Activated T-cell treated with anti-CD3 and anti-CD28 coated beads, Interleukin-2, amount 50 U/mL, for 24 hours (primary cell): ENCODE measurements around the gene GALNT5.
A peak's percentile ranks its signal among the peaks of the same experiment; 100 is the strongest.
"Not testable (repeated sequence)": the region's sequence is repeated elsewhere in the genome, so short reads cannot be mapped to it uniquely, and the experiment has no call there.

Source experiments
- DNase-seq: peaks from one replicate; pipeline ENCODE4 v3.0.0-alpha.2; 2020
- H3K27ac Mint-ChIP-seq: 2 replicates; pipeline ENCODE4 v1.8.0; 2020; ENCODE audit warnings: mild to moderate bottlenecking, mixed read lengths
- H3K27me3 Mint-ChIP-seq: 2 replicates; pipeline ENCODE4 v1.8.0; 2020; ENCODE audit warnings: mixed read lengths
- H3K36me3 Mint-ChIP-seq: 2 replicates; pipeline ENCODE4 v1.8.0; 2020; ENCODE audit warnings: low read depth, mixed read lengths
- H3K4me1 Mint-ChIP-seq: 2 replicates; pipeline ENCODE4 v1.8.0; 2020; ENCODE audit warnings: low read depth, mixed read lengths
- H3K4me3 Mint-ChIP-seq: 2 replicates; pipeline ENCODE4 v1.8.0; 2020; ENCODE audit warnings: mild to moderate bottlenecking, moderate library complexity, mixed read lengths
- H3K9me3 Mint-ChIP-seq: 2 replicates; pipeline ENCODE4 v1.8.0; 2020; ENCODE audit warnings: mixed read lengths

GALNT5 gene

DNA sequence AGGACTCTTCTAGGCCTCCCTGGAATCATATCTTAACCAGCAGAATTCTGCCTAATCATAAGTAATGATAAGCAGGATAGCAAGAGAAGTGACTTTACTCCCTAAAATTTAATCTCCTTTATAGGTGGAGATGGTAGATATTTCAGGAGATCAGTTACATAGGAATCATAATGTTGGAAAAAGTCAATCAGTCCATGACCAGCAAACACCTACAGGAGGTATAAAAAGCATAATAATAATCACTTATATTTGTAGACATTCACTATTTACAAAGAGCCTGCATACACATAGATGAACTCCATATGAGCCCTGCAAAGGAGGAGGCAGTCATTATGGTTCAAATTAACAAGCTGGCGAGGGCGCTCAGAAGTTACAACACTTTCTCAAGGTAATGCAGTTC, 2.5 kb downstream of the GALNT5 start:
- H3K4me1 Mint-ChIP-seq: peaks cover 60% of the 10 kb centered on the region
- no peak for DNase-seq
- H3K27ac Mint-ChIP-seq: no peak overlapping the region
- no peaks in the 10 kb centered on the region for H3K9me3 Mint-ChIP-seq
- H3K36me3 Mint-ChIP-seq: no peaks in the 10 kb centered on the region
- H3K4me3 Mint-ChIP-seq: no peak overlapping the region
- peaks cover 11% of the 10 kb centered on the region for H3K27me3 Mint-ChIP-seq

DNA sequence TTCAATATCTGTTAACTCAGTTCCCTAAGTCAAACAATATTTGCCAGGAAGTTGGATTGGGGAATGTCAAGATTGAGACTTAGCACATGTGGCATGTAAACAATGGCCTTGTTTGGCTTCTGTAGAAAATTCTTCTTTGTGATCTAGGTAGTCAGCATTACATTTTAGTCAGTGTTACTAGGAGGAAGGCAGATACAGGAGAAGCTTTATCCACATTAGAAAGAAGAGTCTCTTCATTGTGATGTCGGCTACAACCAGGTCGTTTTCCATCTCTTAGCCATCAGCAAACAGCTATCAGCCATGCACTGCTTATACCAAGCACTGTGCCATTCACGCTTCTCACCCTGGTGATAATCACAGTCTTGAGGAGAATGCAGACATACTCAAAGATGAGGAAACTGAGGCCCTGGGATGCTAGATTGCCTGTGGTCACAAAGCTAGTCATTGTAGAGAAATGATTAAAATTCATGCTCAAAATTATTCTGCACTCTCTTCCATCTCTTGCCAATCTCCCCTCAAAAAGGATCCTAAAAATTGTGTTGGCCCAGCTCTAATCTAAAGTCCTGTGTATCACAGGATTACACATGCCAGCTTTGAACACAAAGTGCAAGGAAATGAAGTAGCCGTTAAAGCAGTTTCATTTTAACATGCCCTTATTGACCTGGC, 3.2 kb downstream of the GALNT5 start:
- H3K9me3 Mint-ChIP-seq: no peaks in the 10 kb centered on the region
- H3K27ac Mint-ChIP-seq: peak overlapping the region; percentile 88
- peaks cover 11% of the 10 kb centered on the region for H3K27me3 Mint-ChIP-seq
- no peaks in the 10 kb centered on the region for H3K36me3 Mint-ChIP-seq
- H3K4me3 Mint-ChIP-seq: peak overlapping the region; percentile 32
- no peak for DNase-seq
- peaks cover 57% of the 10 kb centered on the region for H3K4me1 Mint-ChIP-seq

GRCh38 chr2:157261199-157261782, 3.8 kb downstream of the GALNT5 start:
- H3K27me3 Mint-ChIP-seq: peaks cover 11% of the 10 kb centered on the region
- peaks cover 51% of the 10 kb centered on the region for H3K4me1 Mint-ChIP-seq
- peak overlapping the region; percentile 32 for H3K4me3 Mint-ChIP-seq
- peak; percentile 66 for DNase-seq
- H3K27ac Mint-ChIP-seq: peak overlapping the region; percentile 88
- H3K36me3 Mint-ChIP-seq: no peaks in the 10 kb centered on the region
- H3K9me3 Mint-ChIP-seq: no peaks in the 10 kb centered on the region

- peaks cover 11% of the 10 kb centered on the region for H3K27me3 Mint-ChIP-seq
Measured at GRCh38 chr2:157262248-157262647, 4.7 kb downstream of the GALNT5 start.

DNA sequence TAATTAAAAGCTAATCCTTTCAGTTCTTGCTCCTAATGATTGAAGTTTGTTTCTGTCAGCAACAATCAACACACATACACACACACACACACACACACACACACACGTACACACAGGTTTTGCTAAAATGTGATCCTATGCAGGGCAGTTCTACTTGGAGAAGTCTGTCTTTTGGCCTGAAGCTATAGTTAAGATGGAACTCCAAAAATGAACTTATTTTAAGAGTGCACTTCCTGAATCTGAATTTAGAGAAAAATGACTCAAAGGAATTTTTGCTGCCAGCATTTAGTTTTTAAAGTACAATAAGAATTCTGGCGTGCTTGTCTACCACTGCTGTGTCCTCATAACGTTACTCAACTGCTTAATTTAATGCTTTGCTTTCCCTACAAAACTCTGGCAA, 6.6 kb downstream of the GALNT5 start:
- no peak overlapping the region for H3K4me3 Mint-ChIP-seq

More at GRCh38 chr2:157262248-157262647, 4.7 kb downstream of the GALNT5 start:
- peaks cover 42% of the 10 kb centered on the region for H3K4me1 Mint-ChIP-seq
- no peaks in the 10 kb centered on the region for H3K36me3 Mint-ChIP-seq
- DNase-seq: no peak
- no peak overlapping the region for H3K4me3 Mint-ChIP-seq
- H3K27ac Mint-ChIP-seq: no peak overlapping the region
- no peaks in the 10 kb centered on the region for H3K9me3 Mint-ChIP-seq

GRCh38 chr2:157265825-157266224, 8.3 kb downstream of the GALNT5 start:
- Mint-ChIP-seq H3K27me3 (no peaks in the 10 kb centered on the region), H3K27ac (no peak overlapping the region), H3K4me1 (peaks cover 31% of the 10 kb centered on the region), H3K36me3 (no peaks in the 10 kb centered on the region), H3K9me3 (no peaks in the 10 kb centered on the region), H3K4me3 (no peak overlapping the region)
- no peak for DNase-seq

More for the DNA sequence above, 6.6 kb downstream of the GALNT5 start:
- H3K27ac Mint-ChIP-seq: no peak overlapping the region
- no peaks in the 10 kb centered on the region for H3K36me3 Mint-ChIP-seq
- no peaks in the 10 kb centered on the region for H3K27me3 Mint-ChIP-seq
- peaks cover 38% of the 10 kb centered on the region for H3K4me1 Mint-ChIP-seq
- DNase-seq: no peak
- H3K9me3 Mint-ChIP-seq: no peaks in the 10 kb centered on the region

DNA sequence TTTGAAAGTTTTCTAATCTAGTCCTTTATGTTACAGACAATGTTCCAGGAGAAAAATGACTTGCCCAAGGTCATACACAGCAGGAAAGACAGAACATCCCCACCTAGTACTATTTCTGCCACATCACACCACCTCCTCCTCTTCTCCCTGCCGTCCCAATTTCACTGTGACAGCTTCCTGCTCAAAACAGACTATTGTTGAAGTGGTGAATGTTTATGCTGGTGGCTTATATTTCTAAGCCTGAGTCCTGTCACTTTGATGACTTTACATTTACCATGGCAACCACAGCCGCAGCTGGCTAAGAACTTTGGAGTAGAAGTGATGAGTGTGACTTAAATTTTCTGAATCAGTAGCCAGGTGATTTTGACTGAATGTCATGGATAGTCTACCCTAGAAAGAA, 10.0 kb downstream of the GALNT5 start:
- peaks cover 32% of the 10 kb centered on the region for H3K4me1 Mint-ChIP-seq
- H3K4me3 Mint-ChIP-seq: no peak overlapping the region
- no peaks in the 10 kb centered on the region for H3K9me3 Mint-ChIP-seq
- no peak overlapping the region for H3K27ac Mint-ChIP-seq
- DNase-seq: no peak
- no peaks in the 10 kb centered on the region for H3K36me3 Mint-ChIP-seq
- peaks cover 7% of the 10 kb centered on the region for H3K27me3 Mint-ChIP-seq

DNA sequence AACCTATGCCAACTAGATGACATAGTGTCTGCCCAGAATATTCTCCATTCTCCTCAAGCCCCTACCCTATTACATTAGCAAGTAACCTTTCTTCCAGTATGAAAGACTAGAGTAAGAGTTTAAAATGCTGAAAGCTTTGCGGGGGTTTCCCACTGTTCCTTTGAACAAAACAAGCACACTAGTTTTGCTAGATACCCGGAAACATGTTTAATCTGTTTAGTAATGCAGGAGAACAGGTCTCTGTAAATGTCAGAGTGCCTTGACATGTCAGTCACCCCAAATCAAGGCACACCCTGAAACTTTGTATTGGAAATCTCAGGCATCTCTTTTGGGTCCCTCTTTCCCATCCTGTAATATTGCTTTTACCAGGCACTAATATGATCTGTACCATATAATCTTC, 11.6 kb downstream of the GALNT5 start:
- Mint-ChIP-seq H3K36me3 (no peaks in the 10 kb centered on the region), H3K27ac (no peak overlapping the region)
- no peak for DNase-seq

DNA sequence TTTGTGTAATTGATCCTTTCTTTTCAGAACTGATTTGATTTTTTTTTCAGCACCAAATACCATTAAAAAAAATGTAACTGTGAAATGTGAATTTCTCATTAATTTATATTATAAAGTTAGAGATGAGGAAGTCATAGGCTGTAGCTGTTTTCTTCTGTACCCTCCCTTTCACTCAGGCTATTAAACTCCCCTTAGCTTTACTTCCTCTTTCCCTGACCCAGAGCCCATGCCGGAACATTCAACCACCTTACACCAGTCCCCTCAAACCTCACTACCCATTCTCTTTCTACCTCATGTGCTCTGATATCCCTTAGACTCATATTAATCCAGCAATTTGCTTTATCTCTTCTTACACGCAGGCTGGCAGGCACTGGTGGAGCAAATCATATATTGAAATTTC, 12.4 kb downstream of the GALNT5 start:
- H3K36me3 Mint-ChIP-seq: no peaks in the 10 kb centered on the region
- DNase-seq: no peak
- no peak overlapping the region for H3K4me3 Mint-ChIP-seq
- no peak overlapping the region for H3K27ac Mint-ChIP-seq
- no peaks in the 10 kb centered on the region for H3K9me3 Mint-ChIP-seq
- H3K27me3 Mint-ChIP-seq: peaks cover 16% of the 10 kb centered on the region
- H3K4me1 Mint-ChIP-seq: peaks cover 28% of the 10 kb centered on the region

More for the DNA sequence above, 11.6 kb downstream of the GALNT5 start:
- H3K4me1 Mint-ChIP-seq: peaks cover 28% of the 10 kb centered on the region
- H3K27me3 Mint-ChIP-seq: peaks cover 10% of the 10 kb centered on the region
- H3K4me3 Mint-ChIP-seq: no peak overlapping the region
- no peaks in the 10 kb centered on the region for H3K9me3 Mint-ChIP-seq

DNA sequence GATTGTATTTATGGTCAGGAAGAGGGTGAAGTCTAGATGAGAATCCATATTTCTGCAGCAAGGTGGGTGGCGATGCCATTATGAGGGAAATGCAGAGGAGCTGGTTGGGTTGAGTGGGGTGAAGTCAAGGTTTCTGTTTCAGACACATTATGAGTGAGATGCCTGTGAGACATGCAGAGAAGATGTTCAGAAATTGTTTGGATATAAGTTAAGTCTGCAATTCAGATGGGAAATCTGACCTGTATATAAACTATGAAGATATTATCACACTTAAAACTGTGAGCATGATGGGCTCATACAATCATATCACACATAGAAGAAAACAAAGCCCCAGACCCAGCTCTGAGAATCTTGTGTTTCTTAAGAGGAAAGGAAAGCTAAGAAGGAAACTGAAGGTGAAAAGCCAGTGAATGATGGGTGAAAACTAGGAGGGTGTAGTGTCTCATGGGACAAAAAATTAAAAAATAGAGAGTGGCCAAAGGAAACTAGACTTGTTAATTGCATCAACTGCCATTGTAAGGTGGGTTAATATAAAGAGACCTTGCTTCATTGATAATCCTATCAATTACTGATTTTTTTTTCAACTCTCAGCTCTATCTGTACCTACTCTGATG, 14.2 kb downstream of the GALNT5 start:
- Mint-ChIP-seq H3K27ac (peak overlapping the region; percentile 31), H3K36me3 (no peaks in the 10 kb centered on the region), H3K4me1 (peaks cover 28% of the 10 kb centered on the region), H3K4me3 (no peak overlapping the region), H3K9me3 (no peaks in the 10 kb centered on the region), H3K27me3 (peaks cover 30% of the 10 kb centered on the region)
- no peak for DNase-seq

DNA sequence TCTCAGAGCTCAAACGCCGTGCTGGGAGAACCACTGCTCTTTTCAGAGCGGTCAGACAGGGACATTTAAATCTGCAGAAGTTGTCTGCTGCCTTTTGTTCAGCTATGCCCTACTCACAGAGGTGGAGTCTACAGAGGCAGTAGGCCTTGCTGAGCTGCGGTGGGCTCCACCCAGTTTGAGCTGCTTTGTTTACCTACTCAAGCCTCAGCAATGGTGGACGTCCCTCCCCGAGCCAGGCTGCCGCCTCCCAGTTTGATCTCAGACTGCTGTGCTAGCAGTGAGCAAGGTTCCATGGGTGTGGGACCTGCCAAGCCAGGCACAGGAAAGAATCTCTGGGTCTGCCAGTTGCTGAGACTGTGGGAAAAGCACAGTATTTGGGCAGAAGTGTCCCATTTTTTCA, 21.8 kb downstream of the GALNT5 start:
- H3K27ac Mint-ChIP-seq, H3K4me3 Mint-ChIP-seq, H3K9me3 Mint-ChIP-seq, H3K4me1 Mint-ChIP-seq, H3K36me3 Mint-ChIP-seq, DNase-seq: not testable (repeated sequence)
- H3K27me3 Mint-ChIP-seq: peaks cover 55% of the 10 kb centered on the region

- H3K4me1 Mint-ChIP-seq: no peaks in the 10 kb centered on the region
- H3K27me3 Mint-ChIP-seq: peaks cover 41% of the 10 kb centered on the region
- DNase-seq: no peak
- peaks cover 2% of the 10 kb centered on the region for H3K9me3 Mint-ChIP-seq
- no peak overlapping the region for H3K27ac Mint-ChIP-seq
- no peak overlapping the region for H3K4me3 Mint-ChIP-seq
- no peaks in the 10 kb centered on the region for H3K36me3 Mint-ChIP-seq
Measured at GRCh38 chr2:157281316-157281715, 23.8 kb downstream of the GALNT5 start.

- Mint-ChIP-seq H3K36me3 (no peaks in the 10 kb centered on the region), H3K4me1 (no peaks in the 10 kb centered on the region), H3K27me3 (peaks cover 22% of the 10 kb centered on the region), H3K9me3 (peaks cover 2% of the 10 kb centered on the region), H3K27ac (no peak overlapping the region), H3K4me3 (no peak overlapping the region)
- no peak for DNase-seq
Measured at GRCh38 chr2:157283468-157283867, 26.0 kb downstream of the GALNT5 start.

DNA sequence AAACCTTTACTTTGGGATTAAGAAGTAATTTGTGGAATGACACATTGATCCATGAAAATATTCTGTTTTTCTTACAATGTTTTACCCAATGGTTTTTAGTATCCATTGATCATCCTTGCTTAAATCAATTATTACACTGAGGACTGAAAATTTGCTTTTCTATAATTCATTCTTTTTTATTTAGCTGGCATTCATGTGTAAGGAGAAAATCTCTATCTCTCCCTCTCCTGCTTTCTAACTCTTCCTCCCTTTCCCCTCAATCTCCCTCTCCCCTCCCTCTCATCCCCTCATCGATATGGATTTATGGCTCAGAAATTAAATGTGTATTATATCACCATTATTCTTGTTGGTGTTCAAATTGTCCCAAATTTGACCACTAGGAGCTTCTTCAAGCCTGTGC, 29.7 kb downstream of the GALNT5 start:
- Mint-ChIP-seq H3K4me3 (no peak overlapping the region), H3K4me1 (no peaks in the 10 kb centered on the region), H3K36me3 (no peaks in the 10 kb centered on the region), H3K9me3 (no peaks in the 10 kb centered on the region), H3K27ac (no peak overlapping the region), H3K27me3 (no peaks in the 10 kb centered on the region)
- DNase-seq: no peak

- H3K4me3 Mint-ChIP-seq: no peak overlapping the region
- H3K9me3 Mint-ChIP-seq: no peaks in the 10 kb centered on the region
- DNase-seq: no peak
- no peaks in the 10 kb centered on the region for H3K4me1 Mint-ChIP-seq
- H3K27ac Mint-ChIP-seq: no peak overlapping the region
- no peaks in the 10 kb centered on the region for H3K36me3 Mint-ChIP-seq
- no peaks in the 10 kb centered on the region for H3K27me3 Mint-ChIP-seq
Measured at GRCh38 chr2:157290525-157290924, 33.0 kb downstream of the GALNT5 start.
